Spleen (tissue), 7 donors: ENCODE results near the gene ARSA.

ENCODE experiments used
- CTCF ChIP-seq, 11 experiments: fragments of 200-600 bp in 7 of 11; fragments of 450-650 bp in 4 of 11; sonication (generic) in 4 of 11; IDR thresholded peaks in 8 of 11; conservative IDR thresholded peaks in 3 of 11; 1 replicate in 7 of 11; 2 replicates in 4 of 11; pipeline versions ENCODE4 v1.4.0 to v1.8.0; 2016 to 2021; ENCODE audit warnings: antibody characterized with exemption in 11 of 11, inconsistent platforms in 4 of 11, mild to moderate bottlenecking in 1 of 11
- POLR2AphosphoS5 ChIP-seq, 3 donors: sonication (generic); formaldehyde crosslinking; IDR thresholded peaks; one replicate each; pipeline ENCODE4 v1.5.1; 2017; ENCODE audit warnings: antibody characterized with exemption in 3 of 3
- donor health status: DM: no; HTN: no; CAD: no; lungs with moderate emphysema.
- donor health status: DM: no; HTN: no; CAD: no.
- donor health status: DM: no; HTN: no; CAD: no.

GRCh38 chr22:50620593-50621355 is 7.2 kb downstream of the ARSA start:
- peak; percentile 3 to 95 (median 87) for TF ChIP-seq CTCF (IDR thresholded peaks at IDR 0.05 in 8 of 11, conservative IDR thresholded peaks at IDR 0.05 in 3 of 11)
- peak in 2 of 3 donors; percentile 62 to 72 for TF ChIP-seq POLR2AphosphoS5 (IDR thresholded peaks at IDR 0.05)
